HFFc6 (cell line): Measurements from ENCODE around the gene C17orf67. TPM values are rescaled to one million over a fixed set of nuclear protein-coding genes. Genes with fewer than 3 reads are reported as not detected.
A peak's percentile ranks its signal among the peaks of the same experiment; 100 is the strongest.

Experiments
- DNase-seq: peaks from one replicate; pipeline ENCODE4 v3.0.0-alpha.2; 2018
- H3K27ac Mint-ChIP-seq: 2 replicates; pipeline ENCODE4 v1.8.0; 2020; ENCODE audit warnings: mild to moderate bottlenecking, mixed read lengths
- H3K27me3 Mint-ChIP-seq: 2 replicates; pipeline ENCODE4 v1.8.0; 2021; ENCODE audit warnings: mild to moderate bottlenecking, moderate library complexity, mixed read lengths; ENCODE audit not compliant: insufficient read depth
- H3K36me3 Mint-ChIP-seq: 2 replicates; pipeline ENCODE4 v1.8.0; 2021; ENCODE audit warnings: low read depth, mixed read lengths
- H3K4me1 Mint-ChIP-seq: 2 replicates; pipeline ENCODE4 v1.8.0; 2020; ENCODE audit warnings: low read depth, mixed read lengths
- H3K4me3 Mint-ChIP-seq: 2 replicates; pipeline ENCODE4 v1.8.0; 2020; ENCODE audit warnings: mild to moderate bottlenecking, moderate library complexity, mixed read lengths
- H3K9me3 Mint-ChIP-seq: 2 replicates; pipeline ENCODE4 v1.8.0; 2020; ENCODE audit warnings: mild to moderate bottlenecking, mixed read lengths
- total RNA-seq, 6 experiments: library from RNA; stranded (reverse); fragmentation: NEBNext Ultra II Directional; extraction: Animal tissue kit (Norgen Biotek cat#: 25700); gene quantifications; 2 replicates in 1 of 6; 3 replicates in 5 of 6; pipeline ENCODE4 v1.2.3, GENCODE V29; 2021
- TF ChIP-seq, protein P1 (sequence below): fragments of 200-600 bp; sonication (generic); IDR thresholded peaks from 2 replicates; pipeline ENCODE4 v1.5.0; 2021; ENCODE audit warnings: antibody characterized with exemption, mild to moderate bottlenecking

The C17orf67 gene
- total RNA-seq, 6 experiments from 2014 or later: 1.5 to 2.3 (median 1.9) TPM

DNA sequence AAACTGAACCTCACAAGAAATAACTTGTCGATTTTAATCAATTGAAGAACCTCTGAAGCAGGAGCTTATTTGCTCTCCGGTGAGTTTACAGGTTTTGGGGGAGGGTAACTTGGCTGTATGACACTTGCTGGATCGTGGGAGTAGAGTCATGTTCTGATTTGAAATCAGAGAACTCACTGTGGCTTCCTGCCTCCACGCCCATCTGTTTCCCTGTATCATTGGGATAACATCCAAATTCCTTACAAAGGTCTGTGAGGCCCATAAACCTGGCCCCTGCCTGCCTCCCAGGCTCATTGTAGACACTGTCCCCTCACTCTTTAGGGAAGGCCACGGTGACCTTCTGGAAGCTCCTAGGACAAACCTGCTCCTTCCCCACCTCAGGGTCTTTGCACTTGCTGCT is 48.3 kb downstream of the C17orf67 start:
- Mint-ChIP-seq H3K9me3 (no peaks in the 10 kb centered on the region), H3K36me3 (peaks cover 9% of the 10 kb centered on the region; the same call in 1 of the 2 replicates), H3K4me3 (peak overlapping the region; percentile 0; the same call in 1 of the 2 replicates), H3K27ac (peak overlapping the region; percentile 0), H3K4me1 (peaks cover 63% of the 10 kb centered on the region), H3K27me3 (peaks cover 4% of the 10 kb centered on the region)
- TF ChIP-seq, protein P1, sequence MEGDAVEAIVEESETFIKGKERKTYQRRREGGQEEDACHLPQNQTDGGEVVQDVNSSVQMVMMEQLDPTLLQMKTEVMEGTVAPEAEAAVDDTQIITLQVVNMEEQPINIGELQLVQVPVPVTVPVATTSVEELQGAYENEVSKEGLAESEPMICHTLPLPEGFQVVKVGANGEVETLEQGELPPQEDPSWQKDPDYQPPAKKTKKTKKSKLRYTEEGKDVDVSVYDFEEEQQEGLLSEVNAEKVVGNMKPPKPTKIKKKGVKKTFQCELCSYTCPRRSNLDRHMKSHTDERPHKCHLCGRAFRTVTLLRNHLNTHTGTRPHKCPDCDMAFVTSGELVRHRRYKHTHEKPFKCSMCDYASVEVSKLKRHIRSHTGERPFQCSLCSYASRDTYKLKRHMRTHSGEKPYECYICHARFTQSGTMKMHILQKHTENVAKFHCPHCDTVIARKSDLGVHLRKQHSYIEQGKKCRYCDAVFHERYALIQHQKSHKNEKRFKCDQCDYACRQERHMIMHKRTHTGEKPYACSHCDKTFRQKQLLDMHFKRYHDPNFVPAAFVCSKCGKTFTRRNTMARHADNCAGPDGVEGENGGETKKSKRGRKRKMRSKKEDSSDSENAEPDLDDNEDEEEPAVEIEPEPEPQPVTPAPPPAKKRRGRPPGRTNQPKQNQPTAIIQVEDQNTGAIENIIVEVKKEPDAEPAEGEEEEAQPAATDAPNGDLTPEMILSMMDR: no peak
- DNase-seq: peak; percentile 8

GRCh38 chr17:56782338-56782737 is 51.4 kb downstream of the C17orf67 start:
- H3K36me3 Mint-ChIP-seq: peaks cover 2% of the 10 kb centered on the region; the same call in 1 of the 2 replicates
- no peaks in the 10 kb centered on the region for H3K9me3 Mint-ChIP-seq
- TF ChIP-seq, protein P1: no peak
- H3K4me3 Mint-ChIP-seq: no peak overlapping the region
- no peak for DNase-seq
- peaks cover 84% of the 10 kb centered on the region for H3K4me1 Mint-ChIP-seq
- no peak overlapping the region for H3K27ac Mint-ChIP-seq
- H3K27me3 Mint-ChIP-seq: peaks cover 5% of the 10 kb centered on the region

- H3K36me3 Mint-ChIP-seq: peaks cover 5% of the 10 kb centered on the region; the same call in 1 of the 2 replicates
- TF ChIP-seq, protein P1: no peak
- DNase-seq: no peak
- peaks cover 84% of the 10 kb centered on the region for H3K4me1 Mint-ChIP-seq
- no peak overlapping the region for H3K27ac Mint-ChIP-seq
- no peaks in the 10 kb centered on the region for H3K9me3 Mint-ChIP-seq
- H3K27me3 Mint-ChIP-seq: peaks cover 5% of the 10 kb centered on the region
- no peak overlapping the region for H3K4me3 Mint-ChIP-seq
These were observed 51.8 kb downstream of the C17orf67 start for GRCh38 chr17:56781906-56782305.

DNA sequence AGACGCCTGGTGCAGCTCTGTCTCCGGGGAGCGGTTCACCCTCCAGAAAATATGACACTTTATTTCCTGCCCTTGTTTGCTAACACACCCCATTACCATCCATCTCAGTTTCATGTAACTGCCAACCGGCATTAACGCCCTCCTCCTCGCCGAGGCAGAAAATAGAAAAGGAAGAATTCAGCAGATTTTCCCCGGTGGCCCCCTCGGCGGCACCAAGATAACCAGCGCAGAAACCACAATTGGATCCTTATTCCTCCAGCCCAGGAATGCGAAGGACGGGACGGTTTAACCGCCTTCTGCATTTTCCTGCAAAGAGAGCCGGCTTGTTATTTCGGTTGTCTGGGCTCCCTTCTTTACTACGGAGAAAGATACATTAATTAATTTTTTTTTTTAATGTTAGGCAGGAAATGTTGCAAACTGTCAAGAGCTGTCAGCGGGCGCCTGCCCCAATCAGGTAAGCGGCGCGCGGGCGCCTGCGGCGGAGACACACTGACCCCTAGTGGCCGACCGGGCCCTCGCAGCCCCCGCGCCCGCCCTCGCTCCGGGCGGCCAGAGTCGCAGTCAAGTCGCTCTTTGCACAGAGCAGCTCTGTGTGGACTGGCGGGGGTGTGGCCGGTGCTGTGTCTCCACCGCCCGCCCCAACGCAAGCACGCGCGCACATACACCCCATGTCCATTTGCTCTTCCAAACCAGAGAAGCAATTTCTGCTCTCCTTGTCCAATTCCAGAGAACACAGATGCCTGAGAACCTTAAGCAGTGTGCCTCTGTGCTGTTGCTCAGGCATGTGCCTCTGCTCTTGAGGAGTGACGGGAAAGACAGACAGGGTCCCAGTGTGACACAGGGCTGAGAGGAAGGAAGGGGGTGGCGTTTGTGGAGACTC is 53.6 kb downstream of the C17orf67 start:
- Mint-ChIP-seq H3K36me3 (peaks cover 5% of the 10 kb centered on the region; the same call in 1 of the 2 replicates), H3K4me3 (peak overlapping the region; percentile 90), H3K4me1 (peaks cover 72% of the 10 kb centered on the region), H3K9me3 (no peaks in the 10 kb centered on the region), H3K27me3 (peaks cover 5% of the 10 kb centered on the region), H3K27ac (peak overlapping the region; percentile 87)
- DNase-seq: peak; percentile 67
- TF ChIP-seq, protein P1: peak; percentile 100

- Mint-ChIP-seq H3K27ac (peak overlapping the region; percentile 87), H3K4me1 (peaks cover 64% of the 10 kb centered on the region), H3K4me3 (peak overlapping the region; percentile 90), H3K36me3 (peaks cover 5% of the 10 kb centered on the region; the same call in 1 of the 2 replicates), H3K27me3 (peaks cover 4% of the 10 kb centered on the region), H3K9me3 (no peaks in the 10 kb centered on the region)
- peak; percentile 7 for DNase-seq
- TF ChIP-seq, protein P1: no peak
These were observed 54.4 kb downstream of the C17orf67 start for GRCh38 chr17:56779322-56779721.
